ENCODE results near the gene LINGO4. TPM values are rescaled to one million over a fixed set of nuclear protein-coding genes. Genes with fewer than 3 reads are reported as not detected.
A peak's percentile ranks its signal among the peaks of the same experiment; 100 is the strongest.
"Not testable (repeated sequence)": the region's sequence is repeated elsewhere in the genome, so short reads cannot be mapped to it uniquely, and the experiment has no call there.

The LINGO4 gene
- total and polyA plus RNA-seq, 2 donors (not counting 1 experiment from before 2014, with no cell fraction given): not detected

DNA sequence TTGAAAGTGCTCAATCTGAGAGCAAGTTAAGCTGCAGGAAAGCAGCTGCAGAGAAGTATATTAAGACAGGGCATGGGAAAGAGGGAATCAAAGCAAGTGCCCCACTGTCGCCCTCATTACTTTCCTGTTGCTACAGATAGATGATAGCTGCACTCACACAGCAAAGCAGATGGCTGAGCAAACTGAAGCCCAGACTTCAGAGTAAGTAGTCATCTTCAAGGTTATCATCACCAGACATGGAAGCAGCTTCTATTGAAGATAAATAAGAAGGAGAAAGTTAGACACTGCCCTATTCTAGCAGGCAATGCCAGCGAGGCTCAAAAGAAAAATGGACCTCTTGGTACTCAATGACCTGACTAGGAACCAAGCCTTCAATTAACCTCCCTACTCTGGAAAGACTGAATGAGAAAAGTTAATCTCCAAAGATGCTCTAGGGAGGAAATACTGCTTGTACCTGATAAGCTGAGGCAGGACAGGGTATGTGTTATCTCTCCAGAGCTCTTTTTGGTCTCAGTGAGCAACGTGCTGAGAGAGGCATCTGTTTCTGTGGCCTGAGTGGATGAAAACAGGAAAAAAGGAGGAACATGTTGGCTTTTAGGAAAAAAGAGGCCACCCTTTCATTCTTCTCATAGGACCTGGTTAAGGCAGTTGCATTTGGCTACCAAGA is 30.8 kb downstream of the LINGO4 start:
- no peak for DNase-seq (ENCODE audit: low read depth in 2 of 2)
- Histone ChIP-seq H2AFZ (ENCODE audit: low read length) (no peak overlapping the region), H3K9ac (ENCODE audit: insufficient read depth, low read length) (no peak overlapping the region), H3K27me3 (ENCODE audit: control insufficient read depth, insufficient read depth, low read length) (no peaks in the 10 kb centered on the region), H3K79me2 (ENCODE audit: control insufficient read depth, insufficient read depth, low read length) (no peaks in the 10 kb centered on the region), H3K27ac (ENCODE audit: insufficient read depth, low read length) (no peak overlapping the region), H3K4me3 (replicated peaks in 1 of 4; ENCODE audit: control extremely low read depth in 1 of 4, insufficient read depth in 1 of 4, low read depth in 3 of 4, low read length in 4 of 4) (no peak overlapping the region), H3K36me3 (ENCODE audit: control insufficient read depth, insufficient read depth, low read length) (no peaks in the 10 kb centered on the region), H3K4me2 (ENCODE audit: extremely low read depth, insufficient read depth, low read length) (no peak overlapping the region), H3K4me1 (ENCODE audit: control insufficient read depth, extremely low read depth, insufficient read depth, low read length) (no peaks in the 10 kb centered on the region), H4K20me1 (ENCODE audit: control insufficient read depth, extremely low read depth, insufficient read depth, low read length) (no peaks in the 10 kb centered on the region), H3K9me3 (ENCODE audit: control insufficient read depth, insufficient read depth, low read depth, low read length) (no peaks in the 10 kb centered on the region)
- no peak for TF ChIP-seq EZH2 (IDR thresholded peaks at IDR 0.05; ENCODE audit: low read length, missing control alignments)
- no peak for TF ChIP-seq CTCF (conservative IDR thresholded peaks at IDR 0.05 in 1 of 2, IDR thresholded peaks at IDR 0.05 in 1 of 2; ENCODE audit: low read depth in 1 of 2, low read length in 2 of 2)

DNA sequence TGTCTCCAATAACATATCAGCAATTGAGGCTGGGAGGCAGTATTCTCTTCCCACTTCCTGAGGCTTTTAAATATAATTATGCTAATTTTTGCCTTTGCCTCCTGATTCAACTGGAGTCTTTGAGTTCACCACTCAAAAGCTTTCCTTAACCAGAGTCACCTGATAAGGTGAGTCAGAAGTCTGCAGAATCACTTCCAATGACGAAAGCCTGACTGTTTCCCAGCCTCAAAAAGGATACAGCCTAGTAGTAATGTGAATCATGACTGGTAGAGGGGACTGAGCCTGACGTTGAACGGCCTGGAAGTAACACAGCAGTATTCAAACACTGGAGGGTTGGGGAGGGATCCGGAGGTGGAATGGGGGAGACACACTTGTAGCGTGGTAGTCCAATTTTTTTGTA is 31.5 kb downstream of the LINGO4 start:
- TF ChIP-seq EZH2 (IDR thresholded peaks at IDR 0.05; ENCODE audit: low read length, missing control alignments): no peak
- no peak for TF ChIP-seq CTCF (conservative IDR thresholded peaks at IDR 0.05 in 1 of 2, IDR thresholded peaks at IDR 0.05 in 1 of 2; ENCODE audit: low read depth in 1 of 2, low read length in 2 of 2)
- H3K79me2 ChIP-seq (ENCODE audit: control insufficient read depth, insufficient read depth, low read length): no peaks in the 10 kb centered on the region
- H3K4me2 ChIP-seq (ENCODE audit: extremely low read depth, insufficient read depth, low read length): no peak overlapping the region
- H2AFZ ChIP-seq (ENCODE audit: low read length): no peak overlapping the region
- no peaks in the 10 kb centered on the region for H4K20me1 ChIP-seq (ENCODE audit: control insufficient read depth, extremely low read depth, insufficient read depth, low read length)
- H3K27ac ChIP-seq (ENCODE audit: insufficient read depth, low read length): no peak overlapping the region
- no peaks in the 10 kb centered on the region for H3K27me3 ChIP-seq (ENCODE audit: control insufficient read depth, insufficient read depth, low read length)
- H3K9me3 ChIP-seq (ENCODE audit: control insufficient read depth, insufficient read depth, low read depth, low read length): no peaks in the 10 kb centered on the region
- no peaks in the 10 kb centered on the region for H3K4me1 ChIP-seq (ENCODE audit: control insufficient read depth, extremely low read depth, insufficient read depth, low read length)
- H3K36me3 ChIP-seq (ENCODE audit: control insufficient read depth, insufficient read depth, low read length): no peaks in the 10 kb centered on the region
- H3K9ac ChIP-seq (ENCODE audit: insufficient read depth, low read length): no peak overlapping the region
- no peak overlapping the region for H3K4me3 ChIP-seq (replicated peaks in 1 of 4; ENCODE audit: control extremely low read depth in 1 of 4, insufficient read depth in 1 of 4, low read depth in 3 of 4, low read length in 4 of 4)
- peak in 1 of 2 donors; percentile 81 for DNase-seq (ENCODE audit: low read depth in 2 of 2)

- H2AFZ ChIP-seq (ENCODE audit: low read length); H3K27me3 ChIP-seq (ENCODE audit: control insufficient read depth, insufficient read depth, low read length); H3K79me2 ChIP-seq (ENCODE audit: control insufficient read depth, insufficient read depth, low read length); H4K20me1 ChIP-seq (ENCODE audit: control insufficient read depth, extremely low read depth, insufficient read depth, low read length); H3K9me3 ChIP-seq (ENCODE audit: control insufficient read depth, insufficient read depth, low read depth, low read length); H3K4me1 ChIP-seq (ENCODE audit: control insufficient read depth, extremely low read depth, insufficient read depth, low read length); H3K36me3 ChIP-seq (ENCODE audit: control insufficient read depth, insufficient read depth, low read length); H3K27ac ChIP-seq (ENCODE audit: insufficient read depth, low read length); H3K4me3 ChIP-seq (replicated peaks in 1 of 4; ENCODE audit: control extremely low read depth in 1 of 4, insufficient read depth in 1 of 4, low read depth in 3 of 4, low read length in 4 of 4); H3K4me2 ChIP-seq (ENCODE audit: extremely low read depth, insufficient read depth, low read length); H3K9ac ChIP-seq (ENCODE audit: insufficient read depth, low read length); DNase-seq (ENCODE audit: low read depth in 2 of 2): not testable (repeated sequence)
Measured at GRCh38 chr1:151769270-151769669, 35.9 kb downstream of the LINGO4 start.

GRCh38 chr1:151768351-151769066 is 36.7 kb downstream of the LINGO4 start:
- not testable (repeated sequence) for H2AFZ ChIP-seq (ENCODE audit: low read length); H3K79me2 ChIP-seq (ENCODE audit: control insufficient read depth, insufficient read depth, low read length); H3K27me3 ChIP-seq (ENCODE audit: control insufficient read depth, insufficient read depth, low read length); H3K9ac ChIP-seq (ENCODE audit: insufficient read depth, low read length); H3K9me3 ChIP-seq (ENCODE audit: control insufficient read depth, insufficient read depth, low read depth, low read length); H3K4me1 ChIP-seq (ENCODE audit: control insufficient read depth, extremely low read depth, insufficient read depth, low read length); DNase-seq (ENCODE audit: low read depth in 2 of 2); H4K20me1 ChIP-seq (ENCODE audit: control insufficient read depth, extremely low read depth, insufficient read depth, low read length); H3K4me2 ChIP-seq (ENCODE audit: extremely low read depth, insufficient read depth, low read length); H3K4me3 ChIP-seq (replicated peaks in 1 of 4; ENCODE audit: control extremely low read depth in 1 of 4, insufficient read depth in 1 of 4, low read depth in 3 of 4, low read length in 4 of 4); H3K36me3 ChIP-seq (ENCODE audit: control insufficient read depth, insufficient read depth, low read length); H3K27ac ChIP-seq (ENCODE audit: insufficient read depth, low read length)
